Aorta (tissue), 5 donors: ENCODE data around the gene PHACTR3. TPM values are rescaled to one million over a fixed set of nuclear protein-coding genes. Genes with fewer than 3 reads are reported as not detected.

Experiments
- ATAC-seq: fragments of 200-7000 bp; cut with Tn5 transposase; one replicate; pipeline ENCODE4 v1.9.1; 2022; ENCODE audit warnings: moderate library complexity; ENCODE audit not compliant: low FRiP score
- DNase-seq, 2 donors: peaks; one replicate each; pipeline ENCODE4 v3.0.0-alpha.2; 2020
- H3K27ac ChIP-seq, 2 donors: one replicate each; pipeline ENCODE4 v1.5.1; 2013; ENCODE audit warnings: low read length in 2 of 2, mild to moderate bottlenecking in 2 of 2, moderate library complexity in 2 of 2, control low read depth in 1 of 2, inconsistent platforms in 1 of 2, low read depth in 1 of 2
- H3K27me3 ChIP-seq, 2 donors: one replicate each; pipeline ENCODE4 v1.6.1; 2013; ENCODE audit warnings: control low read depth in 1 of 2, low read length in 1 of 2, mild to moderate bottlenecking in 1 of 2, moderate library complexity in 1 of 2; ENCODE audit not compliant: insufficient read depth in 2 of 2, control insufficient read depth in 1 of 2
- H3K36me3 ChIP-seq, 2 donors: one replicate each; pipeline ENCODE4 v1.6.1; 2013; ENCODE audit warnings: control low read depth in 1 of 2, low read length in 1 of 2, mild to moderate bottlenecking in 1 of 2; ENCODE audit not compliant: insufficient read depth in 2 of 2, control insufficient read depth in 1 of 2
- H3K4me1 ChIP-seq, 2 donors: one replicate each; pipeline ENCODE4 v1.6.1; 2013; ENCODE audit warnings: low read length in 2 of 2, control low read depth in 1 of 2, mild to moderate bottlenecking in 1 of 2, moderate library complexity in 1 of 2; ENCODE audit not compliant: insufficient read depth in 2 of 2, control insufficient read depth in 1 of 2
- H3K4me3 ChIP-seq, 2 donors: one replicate each; pipeline ENCODE4 v1.5.1; 2013; ENCODE audit warnings: low read length in 2 of 2, control low read depth in 1 of 2, mild to moderate bottlenecking in 1 of 2
- H3K9me3 ChIP-seq: one replicate; pipeline ENCODE4 v1.6.1; 2013; ENCODE audit warnings: mild to moderate bottlenecking, low read length; ENCODE audit not compliant: control insufficient read depth
- WGBS, 2 donors: extraction: QIAGEN DNeasy Blood & Tissue Kit; methylation state at CpG; one replicate each; pipeline ENCODE4 v1.1.7; 2013; 5-methylcytosine and 5-hydroxymethylcytosine counted together
- intact Hi-C, 2 donors: fragments of 100-400 bp; cut with DNase I; formaldehyde crosslinking; loops; one replicate each; pipeline versions ENCODE4 v1.14.2 to v1.15.0; 2022
- polyA plus RNA-seq, 2 donors: library from polyadenylated mRNA; stranded (reverse); fragments of 200-250 nt; gene quantifications; one replicate each; pipeline ENCODE4 v1.2.3, GENCODE V29; 2013
- total RNA-seq, 2 donors: library from RNA; stranded (reverse); fragmentation: NEBNext Ultra II Directional; extraction: Animal tissue kit (Norgen Biotek cat#: 25700); gene quantifications; one replicate each; pipeline ENCODE4 v1.2.1, GENCODE V29; 2021
- donor health status: healthy with polysubstance abuse.
- donor health status: Bipolar disorder and iron deficiency.
- donor health status: DM: no; HTN: no; CAD: no.
- donor health status: DM: no; HTN: no; CAD: no.
- donor health status: DM: yes; HTN: yes; CAD: no.

The PHACTR3 gene
- total and polyA plus RNA-seq, 4 donors = 0.16 to 0.27 TPM; not detected in 2

- intact Hi-C loops = no loop called here
- no peak overlapping the region for H3K4me3 ChIP-seq
- peak in 1 of 2 donors; percentile 54 for DNase-seq
- no peak overlapping the region for H3K27ac ChIP-seq
- 70 to 73% methylated on average over 17 of the region's 17 CpGs for WGBS, 2 donors
- no peaks in the 10 kb centered on the region for H3K9me3 ChIP-seq
- no peaks in the 10 kb centered on the region for H3K36me3 ChIP-seq
- no peaks in the 10 kb centered on the region for H3K4me1 ChIP-seq
- no peak for ATAC-seq
- H3K27me3 ChIP-seq = no peaks in the 10 kb centered on the region
Observed at GRCh38 chr20:59774204-59774641, 169.9 kb downstream of the PHACTR3 start.

DNA sequence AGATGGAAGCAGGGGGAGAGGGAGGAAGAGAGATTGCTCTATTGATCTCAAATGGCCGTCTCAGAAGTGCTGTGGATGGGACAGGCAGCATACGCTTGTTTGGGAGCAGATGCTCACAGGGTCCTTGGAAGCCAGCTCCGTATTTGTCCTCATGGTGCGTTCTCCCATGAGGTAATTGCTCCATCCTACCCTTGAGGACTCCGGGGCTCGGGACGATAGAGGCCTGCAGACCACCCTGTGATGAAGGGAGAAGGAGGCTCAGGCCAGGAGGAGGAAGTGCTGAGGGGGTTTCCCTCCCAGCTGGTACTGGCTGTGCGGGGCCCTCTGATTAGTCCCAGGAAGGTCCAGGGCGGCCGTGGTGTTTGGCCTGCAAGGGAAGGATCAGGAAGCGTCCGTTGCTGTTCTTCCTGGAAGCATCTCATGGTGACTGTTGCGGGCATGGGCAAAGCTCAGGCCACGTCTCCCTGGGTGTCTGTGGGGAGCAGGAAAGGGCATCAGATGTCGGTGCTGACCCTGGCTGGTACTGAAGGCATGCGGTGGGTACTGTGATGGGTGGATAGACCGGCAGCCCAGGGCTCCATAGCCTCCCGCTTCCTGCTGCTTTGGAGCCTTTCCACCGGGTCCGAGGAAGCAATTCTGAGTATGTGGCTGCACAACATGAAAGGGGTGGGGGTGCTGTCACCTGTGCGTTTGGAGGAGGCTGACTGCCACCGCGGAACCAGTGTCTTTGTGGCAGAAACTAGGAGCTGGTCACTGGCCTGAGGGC is 170.8 kb downstream of the PHACTR3 start:
- H3K27ac ChIP-seq = no peak overlapping the region
- H3K4me3 ChIP-seq = no peak overlapping the region
- intact Hi-C loops = no loop called here
- DNase-seq = peak in 1 of 2 donors; percentile 66
- no peaks in the 10 kb centered on the region for H3K36me3 ChIP-seq
- no peaks in the 10 kb centered on the region for H3K27me3 ChIP-seq
- 77 to 78% methylated on average over 23 of the region's 23 CpGs for WGBS, 2 donors
- no peaks in the 10 kb centered on the region for H3K9me3 ChIP-seq
- no peaks in the 10 kb centered on the region for H3K4me1 ChIP-seq
- no peak for ATAC-seq

DNA sequence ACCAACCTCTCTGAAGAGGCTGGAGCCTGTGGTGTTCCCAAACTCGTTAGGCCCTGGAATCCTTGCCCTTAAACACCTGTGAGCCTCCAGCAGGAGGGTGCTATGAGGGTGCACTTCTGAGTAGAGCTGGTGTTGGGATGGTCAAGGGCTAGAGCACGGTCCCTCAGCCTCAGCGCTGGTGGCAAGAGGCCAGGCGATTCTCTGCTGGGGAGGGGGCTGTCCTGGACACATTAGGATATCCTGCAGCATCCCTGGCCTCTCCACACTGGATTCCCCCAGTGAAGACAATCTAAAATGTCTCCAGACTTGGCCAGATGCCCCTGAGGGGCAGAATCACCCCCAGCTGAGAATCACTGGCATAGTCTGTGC is 171.3 kb downstream of the PHACTR3 start:
- WGBS, 2 donors = 83 to 90% methylated on average over 4 of the region's 4 CpGs
- no peaks in the 10 kb centered on the region for H3K36me3 ChIP-seq
- no peak overlapping the region for H3K4me3 ChIP-seq
- ATAC-seq (no peak), DNase-seq (no peak)
- intact Hi-C loops = no loop called here
- no peak overlapping the region for H3K27ac ChIP-seq
- H3K27me3 ChIP-seq = no peaks in the 10 kb centered on the region
- no peaks in the 10 kb centered on the region for H3K9me3 ChIP-seq
- H3K4me1 ChIP-seq = no peaks in the 10 kb centered on the region

DNA sequence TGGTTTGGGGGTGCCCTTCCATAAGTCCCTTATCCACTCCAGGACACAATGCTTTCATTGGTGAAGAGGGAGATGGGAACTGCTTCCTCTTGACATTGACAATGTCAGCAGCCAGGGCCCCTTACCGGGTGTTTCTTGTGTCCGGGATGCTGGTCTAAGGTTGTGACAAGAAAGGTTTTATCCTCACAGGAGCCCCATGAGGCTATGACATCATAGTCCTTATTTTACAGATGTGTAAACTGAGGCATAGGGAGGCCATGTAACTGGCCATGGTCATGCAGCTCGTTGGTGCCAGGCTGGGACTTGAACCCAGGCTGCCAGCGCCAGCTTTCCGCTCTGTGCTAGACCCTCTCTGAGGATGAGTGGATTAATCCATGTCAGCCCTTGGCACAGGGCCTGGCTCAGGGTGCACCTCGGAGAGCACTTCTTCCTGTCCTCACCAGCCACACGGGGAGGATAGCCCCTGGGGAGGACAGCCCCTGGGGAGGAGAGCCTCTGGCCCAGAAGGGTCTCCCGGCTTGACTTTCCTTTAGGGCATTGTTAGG is 171.8 kb downstream of the PHACTR3 start:
- Histone ChIP-seq H3K4me3 (no peak overlapping the region), H3K36me3 (no peaks in the 10 kb centered on the region), H3K4me1 (no peaks in the 10 kb centered on the region), H3K9me3 (no peaks in the 10 kb centered on the region), H3K27ac (no peak overlapping the region), H3K27me3 (no peaks in the 10 kb centered on the region)
- DNase-seq (peak in 1 of 2 donors; percentile 8), ATAC-seq (no peak)
- intact Hi-C loops = no loop called here
- WGBS, 2 donors = 53 to 59% methylated on average over 8 of the region's 8 CpGs

DNA sequence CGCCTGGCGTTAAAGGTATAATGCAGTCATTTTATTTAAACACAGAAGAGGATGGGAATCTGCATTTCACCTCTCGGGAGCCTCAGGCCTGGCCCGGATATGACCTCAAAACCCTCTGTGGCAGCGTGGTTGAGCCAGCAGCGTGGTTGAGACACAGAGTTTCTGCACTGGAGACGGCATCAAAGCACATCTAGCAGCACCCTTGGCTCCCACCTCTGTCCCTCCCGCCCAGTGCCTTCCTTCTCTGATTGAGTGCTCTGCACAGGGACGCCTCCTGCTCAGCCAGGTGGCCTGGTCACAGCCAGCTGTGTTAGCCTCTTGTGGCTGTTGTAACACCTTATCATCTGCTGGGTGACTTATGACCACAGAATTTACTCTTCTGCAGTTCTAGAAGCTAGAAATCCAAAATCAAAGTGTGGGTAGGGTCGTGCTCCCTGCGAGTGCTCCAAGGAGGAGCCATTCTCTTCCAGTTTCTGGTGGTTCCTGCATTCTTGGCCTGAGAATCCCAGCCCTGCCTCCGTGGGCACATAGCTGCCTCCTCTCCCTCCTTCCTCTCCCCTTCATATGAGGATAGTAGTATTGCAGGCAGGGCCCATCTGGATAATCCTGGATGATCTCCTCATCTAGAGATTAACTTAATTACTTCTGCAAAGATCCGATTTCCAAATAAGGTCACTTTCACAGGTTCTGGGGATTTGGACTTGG is 172.4 kb downstream of the PHACTR3 start:
- H3K27me3 ChIP-seq = no peaks in the 10 kb centered on the region
- 83% methylated on average over 13 of the region's 13 CpGs for WGBS, 2 donors
- peak in 1 of 2 donors; percentile 30 for DNase-seq
- no peak for ATAC-seq
- no peaks in the 10 kb centered on the region for H3K4me1 ChIP-seq
- H3K36me3 ChIP-seq = no peaks in the 10 kb centered on the region
- no peak overlapping the region for H3K27ac ChIP-seq
- intact Hi-C loops = no loop called here
- H3K9me3 ChIP-seq = no peaks in the 10 kb centered on the region
- no peak overlapping the region for H3K4me3 ChIP-seq

- no peaks in the 10 kb centered on the region for H3K36me3 ChIP-seq
- ATAC-seq = no peak
- H3K9me3 ChIP-seq = no peaks in the 10 kb centered on the region
- DNase-seq = peak in 1 of 2 donors; percentile 20
- H3K27ac ChIP-seq = no peak overlapping the region
- H3K4me3 ChIP-seq = no peak overlapping the region
- intact Hi-C loops = no loop called here
- 83 to 90% methylated on average over 3 of the region's 3 CpGs for WGBS, 2 donors
- no peaks in the 10 kb centered on the region for H3K27me3 ChIP-seq
- H3K4me1 ChIP-seq = no peaks in the 10 kb centered on the region
Observed at GRCh38 chr20:59777331-59777725, 173.0 kb downstream of the PHACTR3 start.

DNA sequence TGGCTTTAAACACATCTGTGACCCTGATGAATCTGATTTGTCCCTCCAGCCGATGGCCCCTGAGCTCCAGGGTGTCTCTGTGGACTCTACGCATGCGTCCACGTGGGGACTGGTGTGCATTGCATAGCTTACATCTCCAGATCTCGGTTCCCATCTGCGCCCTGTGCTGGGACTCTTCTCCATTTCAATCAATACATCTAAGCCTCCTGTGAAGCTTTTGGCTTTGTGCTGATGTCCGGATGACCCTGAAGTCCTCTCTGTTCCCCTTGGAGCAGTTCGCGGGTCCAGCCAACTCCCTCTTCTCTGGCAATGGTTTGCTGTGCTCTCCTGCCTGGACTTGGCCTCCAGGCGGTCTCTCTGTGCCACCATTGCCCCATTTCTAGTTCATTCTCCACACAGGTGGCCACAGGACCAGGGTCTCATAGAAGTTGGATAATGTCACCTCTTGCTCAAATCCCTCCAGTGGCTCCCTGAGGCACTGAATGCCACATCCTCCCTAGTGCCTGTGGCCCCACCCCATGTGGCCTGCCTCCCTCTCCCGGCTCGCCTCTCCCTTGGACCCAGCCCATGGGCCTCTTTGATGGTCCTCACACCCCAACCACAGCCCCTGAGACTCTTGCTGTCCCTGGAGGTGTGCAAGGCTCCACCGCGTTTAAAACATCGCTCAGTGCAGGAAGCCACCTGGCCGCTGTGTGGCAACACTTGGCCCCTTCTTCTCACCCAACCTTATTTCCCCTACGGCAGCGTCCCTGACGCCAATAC is 173.7 kb downstream of the PHACTR3 start:
- H3K4me3 ChIP-seq = no peak overlapping the region
- no peaks in the 10 kb centered on the region for H3K27me3 ChIP-seq
- ATAC-seq = no peak
- intact Hi-C loops = no loop called here
- no peak overlapping the region for H3K27ac ChIP-seq
- no peaks in the 10 kb centered on the region for H3K9me3 ChIP-seq
- 88 to 89% methylated on average over 19 of the region's 19 CpGs for WGBS, 2 donors
- no peaks in the 10 kb centered on the region for H3K4me1 ChIP-seq
- DNase-seq = peak in 1 of 2 donors; percentile 61
- no peaks in the 10 kb centered on the region for H3K36me3 ChIP-seq

GRCh38 chr20:59778615-59779200 is 174.4 kb downstream of the PHACTR3 start:
- intact Hi-C loops = no loop called here
- no peaks in the 10 kb centered on the region for H3K27me3 ChIP-seq
- H3K4me1 ChIP-seq = no peaks in the 10 kb centered on the region
- 79 to 82% methylated on average over 12 of the region's 12 CpGs for WGBS, 2 donors
- H3K9me3 ChIP-seq = no peaks in the 10 kb centered on the region
- no peak overlapping the region for H3K27ac ChIP-seq
- DNase-seq = peak in 1 of 2 donors; percentile 32
- ATAC-seq = no peak
- no peaks in the 10 kb centered on the region for H3K36me3 ChIP-seq
- H3K4me3 ChIP-seq = no peak overlapping the region
